Colon (tissue), 2 donors: ENCODE results near the gene PTPRN2.

Experiments used
- FAIRE-seq: peaks from 2 replicates; lab custom pipeline; 2012; peaks lifted over from hg19 to GRCh38; lab: Jason Lieb, UNC
- donor health status: control.
- donor health status: control.

The PTPRN2 gene

GRCh38 chr7:157544980-157545680 lies 1042.5 kb downstream of the PTPRN2 start:
- no peak for FAIRE-seq

- FAIRE-seq = no peak
Observed at GRCh38 chr7:157544226-157544625, 1043.4 kb downstream of the PTPRN2 start.

DNA sequence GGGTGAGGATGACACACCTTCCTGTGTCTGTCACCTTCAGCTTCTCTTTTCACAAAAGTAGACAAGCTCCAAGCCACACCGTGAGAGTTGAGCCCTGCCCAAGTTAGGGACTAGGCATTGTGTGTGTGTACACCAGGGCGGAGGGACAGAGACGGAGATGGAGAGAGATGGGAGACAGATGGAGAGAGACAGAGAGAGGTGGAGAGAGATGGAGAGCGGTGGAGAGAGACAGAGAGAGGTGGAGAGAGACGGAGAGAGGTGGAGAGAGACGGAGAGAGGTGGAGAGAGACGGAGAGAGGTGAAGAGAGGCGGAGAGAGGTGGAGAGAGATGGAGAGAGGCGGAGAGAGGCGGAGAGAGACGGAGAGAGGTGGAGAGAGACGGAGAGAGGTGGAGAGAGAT lies 1043.8 kb downstream of the PTPRN2 start:
- FAIRE-seq = no peak

DNA sequence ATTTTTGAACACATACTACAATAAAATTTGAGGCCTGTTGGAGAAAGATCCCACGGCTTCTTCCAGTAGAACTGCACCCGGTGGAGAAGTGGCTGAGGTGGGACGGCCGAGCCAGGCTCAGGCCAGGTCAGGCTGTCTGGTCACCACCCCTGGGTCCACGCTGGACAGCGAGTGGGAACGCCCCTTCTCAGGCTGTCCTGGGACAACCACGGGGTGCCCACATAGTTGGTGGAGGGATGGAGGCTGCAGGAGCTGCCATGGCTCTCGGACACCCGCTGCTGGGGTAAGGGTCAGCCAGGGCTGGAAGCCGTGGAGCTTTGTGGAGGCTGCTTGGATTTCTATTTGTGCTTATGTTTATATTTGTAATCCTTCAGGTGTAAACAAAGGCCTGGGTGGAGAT lies 1044.3 kb downstream of the PTPRN2 start:
- no peak for FAIRE-seq

- FAIRE-seq = no peak
Observed at GRCh38 chr7:157542068-157543021, 1045.3 kb downstream of the PTPRN2 start.

DNA sequence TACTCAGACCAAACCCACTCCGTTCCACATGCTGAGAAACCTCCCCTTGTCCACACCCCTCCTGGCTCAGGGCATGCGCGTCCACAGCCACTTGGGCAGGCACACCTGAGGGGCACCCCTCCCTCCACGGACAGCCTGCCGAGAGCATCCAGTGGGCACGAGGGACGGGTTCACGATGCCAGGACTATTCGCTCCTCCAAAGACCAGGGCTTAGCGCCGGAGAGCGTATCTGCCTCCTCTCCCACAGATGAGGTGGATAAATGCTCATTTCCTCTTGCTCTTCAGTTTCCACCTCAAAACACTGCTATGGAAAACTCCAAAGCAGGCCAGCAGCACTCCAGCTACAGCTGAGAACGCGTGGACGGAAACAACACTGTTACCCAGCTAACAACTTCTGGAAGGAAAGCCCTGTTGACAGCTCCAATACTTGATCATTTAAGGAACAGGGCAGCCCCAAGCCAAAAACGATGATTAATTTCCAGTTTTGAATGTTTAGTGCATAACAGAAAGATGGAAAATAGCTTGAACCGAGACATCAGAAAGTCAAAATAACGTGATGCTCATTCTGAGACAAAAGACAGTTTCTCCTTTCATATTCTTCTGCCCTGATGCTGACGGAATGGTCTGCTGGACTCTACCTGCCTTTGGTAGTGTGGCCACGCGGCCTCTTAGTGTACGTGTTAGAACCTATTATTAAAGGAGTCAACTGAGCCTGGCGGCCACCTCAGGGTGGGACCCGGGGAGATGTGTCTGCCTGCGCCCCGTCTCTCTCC lies 1046.1 kb downstream of the PTPRN2 start:
- no peak for FAIRE-seq

GRCh38 chr7:157540606-157541294 lies 1046.9 kb downstream of the PTPRN2 start:
- no peak for FAIRE-seq

- FAIRE-seq = no peak
Observed at GRCh38 chr7:157540020-157540419, 1047.6 kb downstream of the PTPRN2 start.

GRCh38 chr7:157539521-157539920 lies 1048.1 kb downstream of the PTPRN2 start:
- FAIRE-seq = no peak

DNA sequence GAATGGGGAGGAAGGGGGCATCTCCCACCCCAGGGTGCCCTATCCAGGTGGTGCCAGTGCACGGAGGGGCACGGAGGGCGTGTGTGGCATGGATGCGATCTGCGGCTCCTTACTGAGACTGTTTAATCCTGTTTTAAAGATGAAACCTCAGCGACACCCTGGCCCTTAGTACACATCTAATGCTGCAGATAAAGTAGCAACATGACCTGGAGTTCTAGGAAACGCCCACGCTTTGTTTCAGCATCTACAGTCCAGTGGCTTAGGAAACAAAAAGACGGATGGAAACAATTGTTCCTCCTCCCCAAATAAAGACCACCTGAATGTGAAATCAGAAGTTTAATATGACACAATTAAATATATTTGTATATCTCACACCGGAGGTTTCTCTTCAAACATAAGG lies 1048.9 kb downstream of the PTPRN2 start:
- FAIRE-seq = no peak

DNA sequence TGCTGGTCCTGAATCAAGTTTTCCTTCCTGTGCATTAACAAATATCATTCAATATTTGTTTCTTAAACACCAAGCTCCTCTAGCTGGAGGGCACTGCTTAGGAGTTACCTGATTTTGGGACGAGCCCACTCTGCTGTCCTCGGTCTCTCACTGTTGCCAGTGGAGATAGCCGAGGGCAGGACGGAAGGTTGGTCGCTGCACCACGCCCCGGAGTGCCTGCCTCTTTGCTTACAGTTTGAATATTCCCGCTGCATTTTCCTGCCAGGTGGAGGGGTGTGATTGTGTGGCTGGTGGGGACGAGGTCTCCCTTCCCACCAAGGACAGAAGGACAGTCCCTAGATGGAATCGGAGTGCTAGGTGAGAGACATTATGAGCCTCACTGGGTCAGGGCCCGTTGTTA lies 1049.3 kb downstream of the PTPRN2 start:
- no peak for FAIRE-seq

DNA sequence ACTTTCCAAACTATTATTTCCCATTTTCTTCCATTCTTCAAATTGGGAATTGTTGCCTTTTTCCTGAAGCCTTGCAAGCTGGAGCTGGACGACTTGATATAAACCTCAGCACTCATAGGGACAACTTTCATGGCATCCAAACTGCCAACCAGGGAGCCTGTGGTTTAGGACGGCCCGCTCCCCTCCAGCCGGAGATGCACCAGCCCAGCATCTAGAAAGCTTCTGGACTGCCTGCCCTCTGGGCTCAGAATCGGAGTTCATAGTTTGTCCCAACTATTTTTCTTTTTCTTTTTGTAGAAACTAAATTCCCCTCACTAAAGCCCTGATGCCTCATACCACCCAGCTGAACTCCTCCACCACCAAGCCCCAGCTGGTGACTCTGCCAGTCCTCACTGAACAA lies 1050.6 kb downstream of the PTPRN2 start:
- no peak for FAIRE-seq

DNA sequence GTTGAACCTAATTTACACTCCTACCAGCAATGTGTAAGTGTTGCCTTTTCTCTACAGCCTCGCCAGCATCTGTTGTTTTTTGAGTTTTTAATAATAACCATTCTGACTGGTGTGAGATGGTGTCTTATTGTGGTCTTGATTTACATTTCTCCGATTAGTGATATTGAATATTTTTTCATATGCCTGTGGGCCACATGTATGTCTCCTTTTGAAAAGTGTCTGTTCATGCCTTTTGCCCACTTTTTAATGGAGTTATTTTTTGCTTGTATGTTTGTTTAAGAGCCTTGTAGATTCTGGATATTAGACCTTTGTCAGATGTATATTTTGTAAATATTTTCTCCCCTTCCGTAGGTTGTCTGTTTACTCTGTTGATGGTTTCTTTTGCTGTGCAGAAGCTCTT lies 1055.6 kb downstream of the PTPRN2 start:
- no peak for FAIRE-seq

- FAIRE-seq = no peak
Observed at GRCh38 chr7:157529768-157530560, 1057.7 kb downstream of the PTPRN2 start.

DNA sequence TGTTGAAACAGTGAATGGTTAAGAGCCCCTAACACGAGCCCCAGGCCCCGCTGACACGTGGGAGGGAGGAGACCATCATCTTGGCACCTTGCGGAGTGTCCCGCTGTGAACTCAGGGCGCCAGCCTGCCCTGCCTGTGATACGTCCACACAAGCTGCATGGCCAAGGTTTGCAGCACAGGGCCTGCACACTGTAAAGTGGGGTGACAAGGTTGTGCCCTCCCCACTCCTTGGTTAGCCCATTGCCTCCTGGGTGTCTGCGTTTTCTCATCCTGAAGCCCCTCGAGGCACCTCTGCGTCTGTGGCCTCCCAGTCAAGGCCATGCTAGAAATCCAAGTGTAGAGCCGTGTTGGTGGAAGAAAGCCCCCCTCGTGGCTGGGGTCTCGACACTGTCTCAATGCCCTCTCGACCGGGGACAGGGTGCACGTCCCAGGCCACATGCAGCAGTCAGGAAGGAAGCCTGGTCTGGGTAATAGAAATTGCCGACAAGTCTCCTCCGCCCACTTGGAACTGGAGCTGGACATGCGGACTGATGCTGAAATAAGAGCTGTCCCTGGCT lies 1058.8 kb downstream of the PTPRN2 start:
- FAIRE-seq = no peak

GRCh38 chr7:157527686-157528085 lies 1059.9 kb downstream of the PTPRN2 start:
- no peak for FAIRE-seq

GRCh38 chr7:157526913-157527634 lies 1060.5 kb downstream of the PTPRN2 start:
- FAIRE-seq = no peak

GRCh38 chr7:157526005-157526912 lies 1061.4 kb downstream of the PTPRN2 start:
- no peak for FAIRE-seq

- no peak for FAIRE-seq
Observed at GRCh38 chr7:157525491-157525915, 1062.1 kb downstream of the PTPRN2 start.
